CD4-positive, alpha-beta T cell treated with Interleukin-17A for 1 hour (primary cell): ENCODE data around the gene CCDC30.
"Not testable (repeated sequence)": the region's sequence is repeated elsewhere in the genome, so short reads cannot be mapped to it uniquely, and the experiment has no call there.

Experiments
- DNase-seq: peaks from one replicate; pipeline ENCODE4 v3.0.0-alpha.2; 2020

Gene CCDC30

DNA sequence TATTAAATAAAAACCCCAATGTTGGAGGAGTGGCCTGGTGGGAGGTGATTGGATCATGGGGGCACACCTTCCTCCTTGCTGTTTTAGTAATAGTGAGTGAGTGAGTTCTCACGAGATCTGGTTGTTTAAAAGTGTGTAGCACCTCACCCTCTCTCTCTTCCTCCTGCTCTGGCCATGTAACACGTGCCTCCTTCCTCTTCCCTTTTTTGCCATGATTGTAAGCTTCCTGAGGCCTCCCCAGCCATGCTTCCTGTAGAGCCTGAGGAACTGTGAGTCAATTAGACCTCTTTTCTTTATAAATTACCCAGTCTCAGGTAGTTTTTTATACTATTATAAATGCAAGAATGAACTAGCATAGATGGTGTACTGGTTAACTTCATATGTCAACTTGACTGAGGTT lies 68.0 kb downstream of the CCDC30 start:
- no peak for DNase-seq

DNA sequence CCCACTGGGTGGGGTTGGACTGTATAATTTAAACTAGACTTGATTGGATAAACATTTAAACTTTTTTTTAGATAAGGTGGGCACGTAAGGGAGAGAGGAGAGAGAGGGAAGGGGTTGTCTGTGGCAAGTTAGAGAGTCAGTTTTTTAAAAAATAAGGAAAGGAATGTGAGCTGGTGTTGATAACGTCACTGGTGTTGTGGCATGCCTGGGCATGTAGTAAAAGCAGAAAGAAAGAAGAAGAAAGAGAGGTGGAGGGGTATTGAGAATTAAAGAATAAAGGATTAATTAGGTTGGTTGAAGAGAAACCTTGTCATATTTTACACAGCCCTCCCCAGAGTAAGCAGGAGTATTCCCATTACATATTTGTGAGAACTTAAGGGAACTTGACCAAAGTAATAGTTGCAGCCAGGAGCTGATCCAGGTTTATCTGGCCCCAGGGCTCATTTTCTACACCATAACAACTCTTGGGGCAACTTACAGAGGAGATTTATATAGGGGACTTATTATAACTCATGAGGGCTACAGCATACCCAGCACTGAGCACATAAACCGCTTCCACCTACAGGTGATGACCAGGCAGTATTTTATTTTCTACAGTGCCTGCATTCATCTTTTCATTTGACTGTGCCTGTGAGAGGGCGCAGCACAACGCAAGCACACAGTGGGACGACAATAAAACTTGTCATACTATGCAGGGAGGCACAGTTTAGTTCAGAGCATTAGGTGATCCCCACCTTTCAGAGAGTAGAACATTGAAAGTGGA lies 70.2 kb downstream of the CCDC30 start:
- no peak for DNase-seq

DNA sequence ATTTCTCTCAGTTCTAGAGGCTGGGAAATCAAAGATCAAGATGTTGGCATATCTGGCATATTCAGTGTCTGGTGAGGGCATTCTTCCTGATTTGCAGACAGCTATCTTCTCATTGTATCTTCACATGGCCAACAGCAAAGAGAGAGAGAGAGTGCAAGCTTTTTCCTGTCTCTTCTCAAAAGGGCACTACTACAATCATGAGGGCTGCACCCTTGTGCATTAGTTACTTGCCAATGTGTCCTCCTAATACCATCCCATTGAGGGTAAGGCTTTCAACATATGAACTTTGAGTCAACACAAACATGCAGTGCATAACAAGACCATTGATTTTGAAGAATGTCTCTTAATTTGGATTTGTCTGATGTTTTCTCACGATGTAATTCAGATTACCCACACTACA lies 78.0 kb downstream of the CCDC30 start:
- no peak for DNase-seq

DNA sequence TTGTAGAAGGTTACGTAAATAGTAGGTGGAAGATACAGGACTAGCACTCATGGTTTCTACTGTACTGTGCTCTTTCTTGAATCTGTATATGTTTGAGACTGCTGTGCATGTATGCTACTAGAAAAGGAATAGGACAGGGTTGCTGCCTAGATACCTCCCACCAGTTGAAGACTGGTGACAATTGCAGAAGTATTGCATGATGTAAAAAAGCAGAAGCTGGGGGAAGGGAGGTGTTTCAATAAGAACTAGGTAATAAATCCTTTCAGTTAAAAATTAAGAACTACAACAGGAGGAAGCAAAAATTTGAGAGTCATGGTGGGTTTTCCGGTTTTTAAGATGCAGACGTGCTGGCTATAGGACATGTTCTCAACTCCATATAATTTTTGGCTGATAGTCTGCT lies 88.1 kb downstream of the CCDC30 start:
- no peak for DNase-seq

DNA sequence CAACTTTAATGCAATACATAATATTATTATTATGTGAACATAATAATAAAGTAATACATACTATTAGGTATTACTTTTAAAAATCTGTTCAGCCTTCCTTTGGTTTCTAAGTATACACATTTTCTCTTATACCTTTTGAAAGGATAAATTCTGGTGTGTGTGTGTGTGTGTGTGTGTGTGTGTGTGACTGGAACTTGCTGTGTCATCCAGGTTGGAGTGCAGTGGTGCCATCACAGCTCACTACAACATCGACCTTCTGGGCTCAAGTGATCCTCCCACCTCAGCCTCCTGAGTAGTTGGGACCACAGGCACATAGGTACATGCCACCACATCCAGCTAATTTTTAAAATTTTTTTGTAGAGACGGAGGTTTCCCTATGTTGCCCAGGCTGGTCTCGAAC lies 88.5 kb downstream of the CCDC30 start:
- DNase-seq: no peak

DNA sequence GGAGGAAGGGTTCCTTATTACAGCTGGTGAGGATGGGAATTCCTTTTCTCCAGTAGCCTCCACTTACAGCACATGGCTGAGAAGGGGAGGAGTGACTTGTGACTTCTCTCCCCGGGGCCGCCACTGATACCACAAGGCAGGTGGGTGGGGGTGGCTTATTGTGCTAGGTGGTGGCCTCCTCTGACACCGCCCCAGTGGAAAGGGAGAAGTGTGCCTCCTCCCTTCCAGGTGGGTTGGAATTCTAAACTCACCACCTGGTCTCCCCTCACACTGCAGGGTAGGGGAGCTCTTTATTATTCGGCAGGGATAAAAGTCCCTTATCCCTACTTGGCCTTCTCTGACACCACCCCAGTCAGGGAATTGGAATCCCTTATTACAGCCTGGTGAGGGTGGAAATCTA lies 89.5 kb downstream of the CCDC30 start:
- DNase-seq: no peak

DNA sequence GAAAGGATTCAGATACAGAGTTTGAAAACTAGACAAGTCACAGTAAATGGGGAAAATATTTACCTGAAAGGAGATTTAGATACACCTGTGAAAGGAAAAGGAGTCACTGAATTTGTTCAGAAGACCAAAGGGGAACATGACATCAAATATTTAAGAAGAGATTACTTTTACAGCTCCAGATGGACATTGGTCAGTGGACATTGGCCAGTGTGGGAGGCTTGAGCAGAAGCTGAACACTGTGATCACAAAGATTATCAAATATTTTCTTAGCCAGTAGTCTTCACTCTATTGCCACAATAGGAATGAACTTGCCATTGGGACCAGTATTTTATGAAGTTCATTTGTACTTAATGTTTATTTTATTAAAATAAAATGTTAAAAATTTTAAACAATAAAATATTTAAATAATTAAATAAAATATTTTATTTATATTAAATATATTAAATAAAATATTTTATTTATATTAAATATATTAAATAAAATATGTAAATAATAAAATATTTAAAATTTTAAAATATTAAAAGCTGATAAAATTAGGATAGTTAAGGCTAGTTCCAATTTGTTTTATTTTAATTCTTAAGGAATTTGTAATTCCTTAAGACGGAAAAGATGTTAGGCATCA lies 94.3 kb downstream of the CCDC30 start:
- no peak for DNase-seq

DNA sequence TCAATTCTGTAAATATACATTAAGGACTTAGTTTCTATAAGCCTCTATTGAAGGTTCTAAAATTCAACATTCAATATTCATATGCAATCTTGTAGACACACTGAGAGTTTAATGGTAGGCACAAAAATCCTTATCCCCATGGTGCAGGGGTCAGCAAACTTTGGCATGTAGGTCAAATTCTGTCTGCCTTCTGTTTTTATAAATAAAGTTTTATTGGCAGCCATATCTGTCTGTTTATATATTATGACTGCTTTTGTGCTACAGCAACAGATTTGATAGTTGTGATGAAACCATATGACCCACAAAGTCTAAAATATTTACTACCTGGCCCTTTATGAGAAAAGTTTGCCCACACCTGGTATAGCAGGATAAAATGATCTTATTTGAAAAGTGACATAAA lies 104.0 kb downstream of the CCDC30 start:
- DNase-seq: no peak

DNA sequence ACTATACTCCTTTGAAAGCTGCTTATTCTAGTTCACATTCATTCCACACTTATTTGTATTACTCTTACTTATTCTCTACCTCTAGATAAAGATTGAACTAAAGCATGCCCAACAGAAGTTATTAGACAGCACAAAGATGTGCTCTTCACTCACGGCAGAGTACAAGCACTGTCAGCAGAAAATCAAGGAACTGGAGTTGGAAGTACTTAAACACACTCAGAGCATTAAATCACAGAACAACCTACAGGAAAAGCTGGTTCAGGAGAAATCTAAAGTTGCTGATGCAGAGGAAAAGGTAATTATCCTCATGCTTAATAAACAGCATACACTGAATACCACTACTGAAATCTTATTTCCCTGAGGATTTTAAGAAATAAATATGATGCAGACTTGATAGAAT lies 113.8 kb downstream of the CCDC30 start:
- no peak for DNase-seq

DNA sequence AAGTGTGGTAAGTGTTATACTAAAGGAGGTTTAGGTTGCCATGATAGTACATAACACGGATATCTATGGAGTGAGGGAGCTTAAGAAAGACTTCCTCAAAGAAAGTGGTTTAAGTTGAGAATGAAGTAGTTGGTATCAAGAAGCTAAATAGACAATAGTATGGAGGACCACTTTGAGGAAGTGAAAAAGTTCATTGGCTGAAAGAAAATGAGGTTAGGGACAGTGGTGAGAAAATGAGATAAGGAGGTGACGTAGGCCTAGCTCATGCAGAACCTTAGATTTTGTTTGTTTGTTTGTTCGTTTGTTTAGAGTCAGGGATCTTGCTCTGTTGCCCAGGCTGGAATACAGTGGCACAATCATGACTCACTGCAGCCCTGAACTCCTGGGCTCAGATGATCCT lies 122.9 kb downstream of the CCDC30 start:
- DNase-seq: no peak

DNA sequence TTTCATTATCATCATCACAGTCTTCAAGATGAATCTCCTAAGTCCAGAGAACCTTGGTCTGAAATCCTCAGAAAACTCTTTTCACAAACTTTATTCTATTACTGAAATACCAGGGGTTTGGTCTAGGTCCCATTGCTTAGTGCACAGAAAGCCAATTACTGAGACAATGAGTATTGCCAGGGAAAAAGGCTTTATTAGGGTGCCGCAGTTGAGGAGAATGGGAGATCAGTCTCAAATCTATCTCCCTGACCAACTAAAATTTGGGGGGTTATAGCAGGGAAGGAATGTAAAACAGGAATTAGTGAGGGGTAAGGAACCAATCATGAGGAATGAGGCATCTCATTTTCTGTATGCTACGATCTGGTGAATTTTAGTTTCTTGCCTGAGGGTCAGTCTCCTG lies 124.7 kb downstream of the CCDC30 start:
- no peak for DNase-seq

DNA sequence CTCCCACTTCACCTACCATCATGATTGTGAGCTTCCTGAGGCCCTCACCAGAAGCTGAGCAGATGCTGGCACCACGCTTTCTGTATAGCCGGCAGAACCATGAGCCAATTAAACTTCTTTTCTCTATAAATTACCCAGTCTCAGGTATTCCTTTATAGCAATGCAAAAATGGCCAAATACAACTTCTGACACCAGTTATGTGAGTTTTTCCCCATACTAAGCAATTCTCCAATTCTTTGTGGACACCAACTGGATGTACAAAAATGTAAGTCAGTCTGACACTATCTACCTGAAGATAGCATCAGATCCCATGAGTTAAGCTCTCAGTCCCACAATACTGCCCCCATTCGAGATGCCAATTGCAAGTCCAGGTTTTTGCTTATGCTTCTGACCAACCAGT lies 129.7 kb downstream of the CCDC30 start:
- no peak for DNase-seq

DNA sequence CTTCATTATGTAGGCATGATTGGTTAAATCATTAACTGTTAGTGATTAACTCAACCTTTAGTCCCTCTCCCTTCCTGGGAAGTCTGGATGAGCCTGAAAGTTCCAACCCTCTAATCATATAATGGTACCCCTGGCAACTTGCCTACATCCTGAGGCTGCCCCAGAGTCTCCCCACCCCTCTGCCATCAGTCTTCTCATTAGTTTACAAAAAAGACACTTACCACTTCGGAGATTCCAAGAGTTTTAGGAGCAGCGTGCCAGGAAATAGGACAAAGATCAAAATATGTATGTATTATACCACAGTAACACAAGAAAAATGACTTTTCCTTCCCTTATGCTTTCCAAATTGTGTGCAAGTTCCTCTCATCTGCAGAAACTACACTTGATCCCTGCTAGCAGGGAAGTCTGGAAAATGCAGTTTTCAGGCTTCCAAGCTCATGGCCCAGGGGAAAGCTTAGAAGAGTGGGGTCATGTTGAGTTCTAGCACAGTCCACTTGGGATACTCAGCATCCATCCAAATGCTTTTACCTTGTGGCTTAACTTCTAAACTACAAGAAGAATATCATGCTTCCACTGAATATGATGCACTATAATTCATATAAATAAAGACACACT lies 130.5 kb downstream of the CCDC30 start:
- no peak for DNase-seq

DNA sequence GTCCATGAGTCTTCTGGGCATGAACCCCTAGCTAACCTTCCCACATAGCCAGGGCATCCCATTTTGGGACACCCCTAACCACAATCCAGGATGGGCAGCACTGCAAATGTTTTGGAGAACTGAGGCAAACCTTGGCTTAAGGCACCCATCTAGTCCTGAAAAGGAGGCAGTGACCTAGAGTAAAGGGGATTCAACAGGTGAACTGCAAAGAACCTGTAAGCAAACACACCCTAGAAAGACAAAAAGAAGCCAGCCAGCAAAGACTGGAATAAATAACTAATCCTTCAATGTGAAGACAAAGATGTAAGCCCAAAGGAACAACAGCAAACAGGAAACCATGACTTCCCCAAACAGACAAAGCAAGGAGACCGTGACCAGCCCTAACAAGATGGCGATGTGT lies 138.4 kb downstream of the CCDC30 start:
- no peak for DNase-seq

DNA sequence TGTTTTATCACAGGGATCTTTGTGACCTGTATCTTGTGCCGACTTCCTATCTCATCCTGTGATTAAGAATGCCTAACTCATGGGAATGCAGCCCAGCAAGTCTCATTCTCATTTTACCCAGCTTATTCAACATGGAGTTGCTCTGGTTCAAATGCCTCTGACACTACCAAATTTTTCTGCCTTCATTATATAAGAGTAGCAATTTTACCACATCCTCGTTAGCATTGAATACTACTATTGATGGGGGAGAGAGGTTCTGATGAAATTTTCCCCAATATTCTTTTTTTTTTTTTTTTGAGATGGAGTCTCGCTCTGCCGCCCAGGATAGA lies 150.7 kb downstream of the CCDC30 start:
- DNase-seq: no peak

DNA sequence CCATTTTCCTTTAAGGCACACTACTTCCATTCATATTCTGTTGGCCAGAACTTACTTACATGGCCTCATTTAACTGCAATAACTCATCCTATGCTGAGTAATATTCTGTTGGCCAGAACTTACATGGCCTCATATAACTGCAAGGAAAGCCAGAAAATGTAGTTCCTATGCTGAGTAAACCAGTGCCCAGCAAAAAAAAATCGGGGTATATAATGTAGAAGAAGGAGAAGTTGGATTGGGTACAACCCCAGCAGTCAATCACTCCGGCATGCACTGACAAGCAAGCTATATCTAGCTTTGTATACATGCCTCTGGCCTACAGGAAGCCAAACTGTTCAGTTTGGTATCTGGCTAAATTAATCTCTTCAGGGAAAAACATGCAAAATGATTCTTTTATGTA lies 155.8 kb downstream of the CCDC30 start:
- no peak for DNase-seq

DNA sequence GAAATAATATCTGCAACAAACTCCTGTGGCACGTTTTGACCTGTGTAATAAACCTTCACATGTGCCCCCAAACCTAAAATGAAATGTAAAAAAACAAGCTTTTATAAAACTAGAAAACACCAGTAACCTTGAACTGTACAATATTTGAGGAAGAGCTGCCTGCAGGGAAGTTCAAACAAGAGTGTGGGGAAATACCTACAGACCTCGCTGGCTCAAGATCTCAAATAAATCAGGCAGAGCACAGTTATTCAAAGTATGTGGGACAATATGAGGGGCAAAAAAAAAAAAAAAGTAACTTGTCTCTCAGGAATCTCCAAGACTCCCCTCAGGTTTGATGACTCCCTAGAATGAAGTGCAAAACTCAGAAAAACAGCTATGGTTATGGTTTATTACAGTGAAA lies 157.2 kb downstream of the CCDC30 start:
- no peak for DNase-seq

DNA sequence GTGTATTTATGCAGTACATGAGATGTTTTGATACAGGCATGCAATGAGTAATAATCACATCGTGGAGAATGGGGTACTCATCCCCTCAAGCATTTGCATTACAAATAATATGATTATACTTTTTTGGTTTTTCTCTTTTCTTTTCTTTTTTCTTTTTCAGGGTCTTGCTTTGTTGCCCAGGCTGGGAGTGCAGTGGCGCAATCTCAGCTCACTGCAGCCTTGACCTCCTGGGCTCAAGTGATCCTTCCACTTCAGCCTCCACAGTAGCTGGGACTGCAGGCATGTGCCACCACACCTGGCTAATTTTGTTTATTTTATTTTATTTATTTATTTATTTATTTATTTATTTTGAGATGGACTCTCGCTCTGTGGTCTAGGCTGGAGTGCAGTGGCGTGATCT lies 158.1 kb downstream of the CCDC30 start:
- not testable (repeated sequence) for DNase-seq

DNA sequence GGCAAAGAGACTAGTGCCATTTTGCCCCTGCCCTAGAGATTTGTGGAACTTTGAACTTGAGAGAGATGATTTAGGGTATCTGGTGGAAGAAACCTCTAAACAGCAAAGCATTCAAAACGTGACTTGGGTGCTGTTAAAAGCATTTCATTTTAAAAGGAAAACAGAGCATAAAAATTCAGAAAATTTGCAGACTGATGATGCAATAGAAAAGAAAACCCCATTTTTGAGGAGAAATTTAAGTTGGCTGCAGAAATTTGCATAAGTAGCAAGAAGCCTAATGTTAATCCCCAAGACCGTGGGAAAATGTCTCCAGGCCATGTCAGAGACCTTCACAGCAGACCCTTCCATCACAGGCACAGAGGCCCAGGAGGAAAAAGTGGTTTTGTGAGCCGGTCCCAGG lies 164.1 kb downstream of the CCDC30 start:
- DNase-seq: not testable (repeated sequence)

DNA sequence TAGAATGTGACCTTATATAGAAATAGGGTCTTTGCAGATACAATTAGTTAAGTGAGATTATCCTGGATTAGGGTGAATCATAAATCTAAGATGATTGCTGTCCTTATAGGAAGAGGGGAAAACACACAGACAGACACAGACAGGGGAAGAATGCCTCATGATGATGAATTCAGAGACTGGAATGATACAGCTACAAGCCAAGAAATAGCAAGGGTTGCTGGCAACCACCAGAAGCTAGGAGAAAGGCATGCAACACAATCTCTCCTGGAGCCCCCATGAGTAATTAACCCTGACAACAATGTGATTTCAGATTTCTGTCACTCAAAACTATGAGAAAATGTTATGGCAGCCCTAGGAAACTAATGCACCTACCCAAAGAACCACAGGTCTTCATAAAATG lies 176.0 kb downstream of the CCDC30 start:
- no peak for DNase-seq

DNA sequence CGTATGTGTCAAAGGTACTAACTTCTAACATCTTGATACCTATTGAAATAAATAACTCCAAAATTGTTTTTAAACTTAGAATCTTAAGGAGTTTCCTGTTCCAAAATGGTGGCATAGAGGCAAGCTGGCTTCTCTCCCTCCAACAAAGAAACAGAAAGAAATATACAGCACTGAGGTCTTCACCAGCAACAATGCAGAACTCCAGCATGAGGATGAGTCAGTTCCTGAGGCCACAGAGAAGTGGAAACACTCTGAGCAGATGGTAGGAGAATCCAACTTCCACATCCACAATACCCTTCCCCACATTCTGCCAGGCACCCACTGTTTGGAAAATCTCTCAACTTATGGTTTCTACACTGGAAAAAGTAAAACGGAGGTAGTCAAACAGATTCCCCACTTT lies 183.0 kb downstream of the CCDC30 start:
- no peak for DNase-seq

DNA sequence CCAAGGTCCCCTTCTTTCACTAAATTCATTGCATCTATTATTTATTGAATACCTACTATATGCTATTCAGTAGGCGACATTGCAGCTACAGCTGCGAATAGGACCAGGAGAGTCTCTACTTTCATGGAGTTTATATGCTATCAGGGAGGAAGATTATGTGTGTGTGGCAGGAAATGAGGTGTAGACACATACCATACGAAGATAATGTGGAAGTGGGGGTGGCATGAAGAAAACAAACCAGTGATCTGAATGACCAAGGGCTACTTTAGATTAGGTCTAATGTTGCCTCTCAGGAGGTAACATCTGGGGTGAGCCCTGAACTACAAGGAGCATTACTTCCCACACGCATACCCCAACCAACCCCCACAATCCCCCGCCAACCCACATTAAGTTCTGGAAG lies 194.1 kb downstream of the CCDC30 start:
- no peak for DNase-seq

DNA sequence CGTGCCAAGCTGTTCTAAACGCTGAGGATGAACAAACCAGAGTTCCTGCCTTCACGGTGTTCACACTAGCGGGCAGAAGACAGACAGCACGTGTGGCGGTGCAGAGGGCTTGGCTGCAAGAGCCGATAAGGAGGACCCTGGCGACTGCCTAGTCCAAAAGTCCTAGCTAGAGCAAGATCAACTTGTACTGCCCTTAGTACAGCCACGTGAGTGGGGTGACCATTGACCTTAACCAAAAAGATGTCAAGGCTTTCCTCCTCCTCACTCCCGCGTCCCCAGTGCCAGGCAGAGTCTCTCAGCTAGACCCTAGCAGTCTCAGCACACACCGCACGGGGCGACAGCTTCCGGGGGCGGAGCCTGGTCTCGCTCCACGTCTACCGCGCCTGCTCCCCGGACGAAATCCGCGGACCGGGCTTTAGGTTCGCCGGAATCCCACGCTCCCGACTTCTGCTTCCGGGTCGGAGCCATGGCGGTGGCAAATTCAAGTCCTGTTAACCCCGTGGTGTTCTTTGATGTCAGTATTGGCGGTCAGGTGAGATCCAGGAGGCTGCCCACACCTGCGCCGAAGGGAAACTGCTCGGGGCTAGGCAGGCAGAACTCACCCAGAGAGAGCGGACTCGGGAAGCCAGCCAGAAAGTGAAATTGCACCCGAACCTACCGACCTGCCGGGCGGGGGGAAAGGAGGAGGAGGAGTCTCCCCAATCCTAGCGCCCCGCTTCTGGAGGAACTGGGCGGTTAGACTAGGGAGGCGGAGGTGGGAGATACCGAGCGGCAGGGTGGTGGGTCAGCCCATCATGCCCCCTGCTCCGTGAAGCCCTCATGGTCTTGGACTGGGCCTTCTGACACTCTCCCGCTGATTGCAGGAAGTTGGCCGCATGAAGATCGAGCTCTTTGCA lies 195.1 kb downstream of the CCDC30 start, which contains the start of gene PPIH:
PPIH (plus strand) TSS at position 443 of the 896 bp plus-strand sequence; CDS start at position 467, 24 bp downstream.
- peak; percentile 93 for DNase-seq
